HG02798 (cell line): ENCODE results near the gene B4GAT1.
"Not testable (repeated sequence)": the region's sequence is repeated elsewhere in the genome, so short reads cannot be mapped to it uniquely, and the experiment has no call there.

Source experiments
- ATAC-seq: cut with Tn5 transposase; IDR thresholded peaks from one replicate; pipeline ENCODE4 v1.9.1; 2021; ENCODE audit warnings: mild to moderate bottlenecking; ENCODE audit not compliant: unreplicated experiment, poor library complexity

B4GAT1 gene

GRCh38 chr11:66312549-66313320 lies 34.7 kb downstream of the B4GAT1 start:
- ATAC-seq = peak; percentile 54

DNA sequence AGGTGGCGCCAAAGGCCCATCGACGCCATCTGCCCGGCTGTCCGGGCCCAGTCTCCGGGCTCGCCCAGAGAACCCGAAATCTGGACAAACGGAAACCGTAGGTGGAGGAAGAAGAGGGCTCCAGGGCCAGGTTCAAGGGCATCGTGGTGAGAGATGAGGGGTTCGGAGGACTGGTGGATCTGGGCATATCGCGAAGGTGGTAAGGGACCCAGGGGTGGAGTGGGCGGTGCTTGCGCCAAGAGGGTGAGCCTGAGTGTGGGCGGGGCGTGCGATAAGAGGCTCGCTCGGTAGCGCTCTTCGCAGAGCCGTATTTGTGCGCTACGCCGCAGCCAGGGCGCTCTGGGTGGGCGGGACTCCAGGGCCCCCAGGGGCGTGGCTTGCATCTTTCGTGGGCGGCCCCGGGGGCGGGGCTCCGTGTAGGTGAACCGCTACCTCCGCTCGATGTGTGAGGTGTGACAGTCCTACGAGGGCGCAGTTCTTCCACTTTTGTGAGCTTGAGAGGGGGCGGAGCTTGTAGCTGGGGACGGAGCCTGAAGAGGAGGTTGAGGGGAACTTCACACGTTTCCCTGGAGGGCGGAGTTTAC lies 35.4 kb downstream of the B4GAT1 start:
- ATAC-seq = peak; percentile 79

DNA sequence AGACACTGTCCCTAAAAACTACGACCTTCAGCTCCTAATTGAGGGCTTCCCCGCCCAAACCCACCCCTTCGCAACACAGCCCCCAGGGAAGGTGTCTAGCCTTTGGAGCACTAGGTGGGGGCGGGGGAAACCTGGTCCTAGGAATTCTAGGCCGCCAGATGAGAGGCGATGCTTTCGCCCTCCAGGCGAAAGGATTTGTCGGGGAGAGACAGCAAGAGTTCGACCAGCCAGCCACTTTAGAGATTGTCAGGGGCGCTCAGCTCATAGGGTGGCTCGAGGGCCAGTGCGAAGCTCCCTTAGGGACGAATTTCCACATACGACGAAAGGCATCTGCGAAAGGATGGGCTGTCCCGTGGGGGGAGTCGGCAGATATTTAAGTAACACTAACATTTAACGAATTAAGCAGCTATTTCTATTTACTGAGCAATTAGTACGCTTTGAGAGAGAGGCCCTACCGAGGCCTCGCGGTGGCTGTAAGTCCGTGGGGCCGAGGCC lies 35.9 kb downstream of the B4GAT1 start:
- ATAC-seq = no peak

DNA sequence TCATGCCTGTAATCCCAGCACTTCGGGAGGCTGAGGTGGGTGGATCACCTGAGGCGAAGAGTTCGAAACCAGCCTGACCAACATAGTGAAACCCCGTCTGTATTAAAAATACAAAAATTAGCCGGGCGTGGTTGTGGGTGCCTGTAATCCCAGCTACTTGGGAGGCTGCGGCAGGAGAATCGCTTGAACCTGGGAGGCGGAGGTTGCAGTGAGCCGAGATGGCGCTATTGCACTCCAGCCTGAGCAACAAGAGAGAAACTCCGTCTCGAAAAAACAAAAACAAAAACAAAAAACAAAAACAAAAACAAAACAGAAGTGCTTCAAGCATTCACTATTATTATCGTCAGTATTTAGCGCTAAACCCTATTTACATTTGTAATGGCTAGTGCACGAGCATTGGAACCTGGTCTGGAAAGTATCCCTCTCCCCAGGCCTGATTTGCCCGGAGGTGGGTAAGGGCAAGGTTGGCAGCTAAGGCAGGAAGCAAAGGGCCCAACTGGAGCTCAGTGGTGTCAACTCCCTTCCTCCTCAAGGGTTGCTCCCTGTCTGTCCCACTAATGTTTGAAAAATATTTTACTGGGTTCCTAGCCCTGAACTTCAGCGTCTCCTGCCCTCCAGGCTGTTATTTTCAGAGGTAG lies 36.5 kb downstream of the B4GAT1 start:
- not testable (repeated sequence) for ATAC-seq

DNA sequence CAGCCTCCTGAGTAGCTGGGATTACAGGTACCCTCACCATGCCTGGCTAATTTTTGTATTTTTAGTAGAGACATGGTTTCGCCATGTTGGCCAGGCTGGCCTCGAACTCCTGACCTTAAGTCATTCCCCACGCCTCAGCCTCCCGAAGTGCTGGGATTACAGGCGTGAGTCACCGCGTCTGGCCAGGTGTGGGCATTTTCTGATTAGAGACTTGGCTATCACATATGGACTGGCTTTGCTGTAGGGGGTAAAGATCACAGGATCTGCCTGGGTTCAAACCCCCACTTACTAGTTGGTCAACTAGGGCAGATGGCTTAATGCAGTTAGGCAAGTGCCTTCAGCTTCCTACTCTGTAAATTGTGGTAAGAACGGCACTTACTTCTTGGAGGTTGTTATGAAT lies 37.1 kb downstream of the B4GAT1 start:
- ATAC-seq = no peak

GRCh38 chr11:66309475-66309874 lies 38.0 kb downstream of the B4GAT1 start:
- no peak for ATAC-seq

GRCh38 chr11:66302656-66303055 lies 44.8 kb downstream of the B4GAT1 start:
- no peak for ATAC-seq

GRCh38 chr11:66299186-66299585 lies 48.2 kb downstream of the B4GAT1 start:
- no peak for ATAC-seq

GRCh38 chr11:66297610-66298009 lies 49.8 kb downstream of the B4GAT1 start:
- no peak for ATAC-seq
